GM21381 (cell line): ENCODE data around the gene HMCN2.
"Not testable (repeated sequence)": the region's sequence is repeated elsewhere in the genome, so short reads cannot be mapped to it uniquely, and the experiment has no call there.

ENCODE experiments used
- ATAC-seq: cut with Tn5 transposase; IDR thresholded peaks from one replicate; pipeline ENCODE4 v1.9.1; 2021; ENCODE audit warnings: mild to moderate bottlenecking, moderate library complexity; ENCODE audit not compliant: unreplicated experiment

HMCN2 gene

DNA sequence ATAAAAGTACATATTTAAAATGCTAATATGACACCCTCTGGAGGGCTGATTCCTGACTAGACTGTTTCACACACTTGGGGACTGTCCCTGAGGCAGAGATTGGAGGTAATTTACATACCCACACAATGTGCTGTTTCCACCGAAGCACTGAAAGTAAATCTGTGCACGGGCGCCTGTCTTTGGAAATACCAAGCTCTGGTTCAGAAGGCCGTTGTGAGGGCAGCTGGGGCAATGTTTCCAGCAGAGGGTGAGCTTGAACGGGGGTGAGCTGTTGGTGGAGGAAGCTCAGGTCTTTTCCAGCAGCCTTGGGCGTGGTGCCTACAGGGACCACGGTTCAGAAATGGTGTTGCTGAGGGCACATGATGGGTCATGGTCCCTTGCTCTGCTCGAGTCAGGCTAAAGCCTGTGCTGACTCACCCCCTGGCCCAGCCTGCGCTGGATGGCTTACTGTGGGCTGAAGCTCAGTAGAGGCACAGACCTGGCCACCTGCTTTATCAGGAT, 25.8 kb upstream of the HMCN2 start:
- ATAC-seq = no peak

DNA sequence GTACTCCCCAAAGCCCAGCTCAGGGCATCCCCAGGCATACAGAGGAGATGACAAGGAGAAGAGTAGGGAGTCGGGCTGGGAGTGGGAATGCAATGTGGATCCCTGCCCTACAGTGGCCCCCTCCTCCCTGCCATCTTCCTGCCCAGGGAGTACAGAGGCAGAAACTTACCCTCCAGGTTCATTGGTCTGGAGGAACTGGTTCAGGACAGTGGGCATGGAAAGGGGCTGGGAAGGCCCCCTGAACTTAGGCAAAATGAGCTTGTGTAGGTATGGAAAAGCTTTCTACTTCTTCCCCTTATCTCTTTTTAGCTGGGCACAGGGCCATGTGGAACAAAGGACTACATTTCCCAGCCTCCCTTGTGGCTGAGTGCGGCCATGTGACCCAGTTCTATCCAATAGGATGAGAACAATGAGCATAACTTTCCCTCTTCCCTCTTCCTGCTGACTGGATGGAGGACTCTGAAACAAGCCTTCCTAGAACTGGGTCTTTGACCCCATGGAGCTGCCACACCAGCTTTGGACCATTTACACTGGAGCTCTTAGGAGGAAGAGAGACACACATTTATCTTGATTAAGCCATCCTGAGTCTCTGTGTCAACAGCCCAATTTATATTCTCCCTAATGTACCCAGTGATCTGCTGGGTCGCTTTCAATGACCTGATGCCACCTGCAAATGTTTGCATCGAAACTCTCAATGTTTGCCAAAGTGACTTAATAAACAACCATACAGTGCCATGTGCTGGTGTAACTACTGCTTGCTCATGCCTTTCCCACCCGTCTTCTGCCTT, 25.0 kb upstream of the HMCN2 start:
- no peak for ATAC-seq

DNA sequence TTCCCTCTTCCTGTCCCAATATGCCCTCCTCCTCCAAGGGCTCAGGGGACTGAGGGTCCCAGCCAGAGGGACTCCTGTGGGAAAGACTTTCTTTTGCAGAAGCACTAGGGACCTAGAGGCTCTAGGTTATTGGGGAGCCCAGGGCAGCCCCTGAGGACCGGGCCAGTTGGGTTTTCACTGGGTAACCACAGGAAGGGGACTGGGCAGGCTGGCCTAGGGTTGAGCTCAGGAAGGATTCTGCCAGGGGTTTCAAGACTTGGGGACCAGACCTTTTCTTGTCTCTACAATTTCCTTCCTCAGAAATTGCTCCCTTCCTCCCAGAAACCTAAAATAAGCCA, 24.4 kb upstream of the HMCN2 start:
- no peak for ATAC-seq

DNA sequence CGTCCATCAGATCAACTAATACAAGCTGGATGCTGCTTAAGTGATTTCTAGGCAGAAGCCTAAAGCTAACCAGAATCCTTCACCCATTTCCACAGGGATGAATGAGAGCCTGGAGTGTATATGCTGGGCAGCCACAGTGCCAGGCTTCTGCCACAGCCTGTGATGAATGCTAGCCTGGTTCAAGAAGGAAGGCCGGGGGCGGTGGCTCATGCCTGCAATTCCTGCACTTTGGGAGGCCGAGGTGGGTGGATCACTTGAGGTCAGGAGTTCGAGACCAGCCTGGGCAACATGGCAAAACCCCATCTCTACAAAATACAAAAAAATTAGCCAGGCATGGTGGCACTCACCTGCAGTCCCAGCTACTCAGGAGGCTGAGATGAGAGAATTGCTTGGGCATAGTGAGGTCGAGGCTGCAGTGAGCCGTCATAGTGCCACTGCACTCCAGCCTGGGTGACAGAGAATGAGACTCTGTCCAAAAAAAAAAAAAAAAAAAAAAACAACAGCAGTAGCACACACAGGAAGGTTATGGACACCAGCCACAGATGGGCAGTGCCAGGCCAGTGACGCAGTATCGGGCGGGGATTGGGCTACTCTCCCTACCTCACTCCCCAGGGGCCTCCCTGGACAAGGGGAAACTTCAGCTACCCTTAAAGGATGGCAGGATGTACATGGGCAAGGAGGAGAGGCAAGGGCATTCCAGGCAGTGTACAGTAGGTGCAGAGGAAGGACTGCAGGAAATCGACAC, 23.1 kb upstream of the HMCN2 start:
- no peak for ATAC-seq

DNA sequence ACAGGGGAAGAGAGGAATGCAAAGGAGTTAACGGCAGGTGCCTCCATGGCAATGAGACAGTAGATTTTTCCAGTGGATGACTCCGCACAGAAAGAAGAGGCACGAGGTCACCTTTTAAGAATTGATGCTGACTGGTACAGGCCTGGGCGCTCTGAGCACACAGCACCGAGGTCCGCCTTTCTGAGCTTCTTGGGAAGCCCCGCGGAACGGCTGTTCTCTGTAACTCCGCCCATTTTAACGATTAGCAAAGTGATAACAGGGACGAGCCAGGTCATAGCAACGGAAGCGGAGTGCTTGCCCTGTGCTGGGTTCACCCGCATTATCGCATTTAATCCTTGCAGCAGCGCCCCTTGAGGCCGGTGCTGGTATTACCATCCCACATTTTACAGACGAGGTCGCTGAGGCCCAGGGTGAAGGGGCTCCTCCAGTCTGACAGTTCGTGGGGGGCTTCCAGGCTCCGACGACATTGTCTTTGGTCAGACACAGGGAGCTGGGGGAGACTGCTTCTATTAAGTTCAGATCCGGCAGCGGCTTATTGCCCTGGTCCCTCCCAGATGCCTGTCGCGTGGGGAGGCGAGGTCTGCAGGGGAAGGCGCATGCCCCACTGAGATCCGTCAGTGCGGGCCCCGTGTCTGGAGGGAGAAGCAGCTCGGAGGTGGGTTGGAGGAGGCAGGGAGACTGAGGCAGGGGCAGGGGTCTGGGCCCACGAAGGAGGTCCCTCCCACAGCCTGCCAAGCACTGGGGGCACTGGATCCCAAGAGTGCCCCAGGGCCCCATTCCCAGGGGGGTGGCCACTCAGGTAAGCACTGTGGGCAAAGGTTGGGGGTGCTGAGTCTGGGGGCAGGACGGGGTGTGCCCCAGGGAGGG, 22.3 kb upstream of the HMCN2 start:
- no peak for ATAC-seq

DNA sequence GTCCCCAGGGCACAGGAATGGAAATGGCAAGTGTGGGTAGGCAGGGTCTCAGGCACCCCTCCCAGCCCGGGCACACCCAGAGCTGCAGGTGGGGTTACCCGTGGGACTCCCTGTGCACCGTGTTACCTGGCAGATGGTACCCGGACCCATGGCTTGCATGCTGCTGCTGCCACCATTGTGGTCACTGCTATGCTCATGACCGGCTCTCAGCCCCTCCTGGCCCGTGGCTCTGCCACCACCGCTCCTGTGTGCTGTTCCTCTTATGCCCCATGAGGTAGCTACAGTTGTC, 21.7 kb upstream of the HMCN2 start:
- ATAC-seq = no peak

DNA sequence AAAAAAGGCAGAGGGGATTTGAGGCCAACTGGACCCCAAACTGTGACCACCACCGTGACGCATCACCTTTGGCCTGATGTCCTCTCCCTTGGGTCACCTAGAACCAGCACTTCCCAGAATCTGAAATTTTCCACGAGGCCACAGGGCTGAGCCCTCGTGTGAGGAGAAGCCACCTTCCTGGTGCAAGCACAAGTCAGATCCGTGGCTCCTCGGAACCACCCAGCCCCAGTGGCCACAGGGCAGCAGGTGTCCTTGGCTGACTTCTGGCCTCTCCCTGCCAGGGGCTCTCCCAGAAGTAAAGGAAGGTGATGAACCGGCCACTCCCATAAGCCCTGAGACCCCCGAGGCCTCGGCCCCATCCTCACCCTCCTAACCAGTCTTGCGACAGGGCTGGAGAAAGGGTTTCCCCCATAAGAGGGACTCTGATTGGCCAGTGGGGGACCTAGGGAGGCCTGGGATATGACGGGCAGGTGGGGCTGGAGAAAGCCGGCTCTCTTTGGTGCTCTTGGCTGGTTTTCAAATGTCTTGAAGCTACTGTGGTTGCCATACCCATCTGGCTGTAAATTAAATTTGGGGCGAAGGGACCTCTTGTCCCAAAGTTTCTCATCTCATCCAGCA, 20.9 kb upstream of the HMCN2 start:
- no peak for ATAC-seq

DNA sequence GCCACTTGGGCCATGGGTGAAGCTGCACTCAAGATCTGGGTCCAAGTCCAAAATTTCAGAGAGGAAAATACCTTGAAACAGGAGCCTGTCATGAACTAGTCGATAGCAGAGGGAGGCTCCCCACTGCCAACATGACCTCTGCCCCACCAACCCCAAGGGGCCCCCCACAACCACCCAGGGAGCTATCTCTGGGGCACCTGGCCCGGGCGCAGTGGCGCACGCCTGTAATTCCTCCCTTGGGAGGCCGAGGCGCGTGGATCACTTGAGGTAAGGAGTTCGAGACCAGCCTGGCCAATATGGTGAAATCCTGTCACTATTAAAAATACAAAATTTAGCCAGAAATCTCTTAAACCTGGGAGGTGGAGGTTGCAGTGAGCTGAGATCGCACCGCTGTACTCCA, 20.1 kb upstream of the HMCN2 start:
- no peak for ATAC-seq

DNA sequence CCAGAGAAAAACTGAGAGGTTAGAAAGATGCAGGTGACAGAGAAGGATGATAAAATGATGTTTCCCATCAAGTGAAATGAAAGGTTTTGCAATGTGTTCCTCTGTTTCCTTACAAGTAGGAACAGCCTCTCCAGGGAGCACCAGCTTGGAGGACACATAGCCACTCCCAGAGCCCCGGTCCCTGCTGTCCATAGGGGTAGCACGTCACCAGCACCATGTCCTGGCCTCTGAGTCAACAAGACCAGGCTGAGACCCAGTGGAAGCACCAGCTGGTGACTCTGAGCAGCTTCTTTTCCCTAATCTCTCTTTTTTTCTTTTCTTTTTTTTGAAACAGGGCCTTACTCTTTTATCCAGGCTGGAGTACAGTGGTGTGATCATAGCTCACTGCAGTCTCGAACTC, 19.4 kb upstream of the HMCN2 start:
- ATAC-seq = no peak

DNA sequence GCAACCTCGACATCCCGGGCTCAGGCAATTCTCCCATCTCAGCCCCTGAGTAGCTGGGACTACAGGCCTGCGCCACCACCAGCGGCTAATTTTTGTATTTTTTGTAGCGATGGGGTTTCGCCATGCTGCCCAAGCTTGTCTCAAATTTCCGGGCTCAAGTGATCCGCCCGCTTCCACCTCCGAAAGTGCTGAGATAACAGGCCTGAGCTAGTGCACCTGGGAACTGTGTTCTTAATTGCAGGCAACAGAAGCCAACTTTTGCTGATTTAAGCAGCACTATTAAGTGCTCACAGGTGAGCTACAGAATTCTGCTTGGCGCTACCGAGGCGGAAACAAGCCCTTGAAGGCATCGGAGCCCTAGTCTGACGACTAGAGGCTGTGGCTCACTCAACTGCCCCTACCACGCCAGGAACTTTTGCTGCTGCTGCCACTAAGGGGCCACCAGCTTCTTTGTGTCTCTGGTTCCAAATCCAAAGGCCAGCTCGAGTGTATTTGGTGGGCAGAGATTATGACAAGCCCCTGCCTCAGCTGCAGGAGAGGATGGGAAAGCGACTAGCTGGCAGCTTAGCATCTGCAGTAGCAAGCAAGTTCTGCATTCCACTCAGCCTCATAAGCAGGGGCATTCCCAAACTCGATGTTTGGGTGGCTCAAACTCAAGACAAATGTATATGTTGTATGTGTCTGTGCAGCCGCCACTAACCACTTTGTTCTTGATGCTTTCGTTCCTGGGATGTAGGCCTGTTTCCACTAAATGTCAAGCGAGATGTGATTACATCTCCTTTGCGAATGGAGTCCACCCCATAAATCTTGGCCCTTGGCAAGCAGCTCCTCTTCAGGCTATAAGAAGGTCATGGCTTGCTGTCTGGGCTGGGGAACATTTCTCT, 10.6 kb upstream of the HMCN2 start:
- no peak for ATAC-seq

DNA sequence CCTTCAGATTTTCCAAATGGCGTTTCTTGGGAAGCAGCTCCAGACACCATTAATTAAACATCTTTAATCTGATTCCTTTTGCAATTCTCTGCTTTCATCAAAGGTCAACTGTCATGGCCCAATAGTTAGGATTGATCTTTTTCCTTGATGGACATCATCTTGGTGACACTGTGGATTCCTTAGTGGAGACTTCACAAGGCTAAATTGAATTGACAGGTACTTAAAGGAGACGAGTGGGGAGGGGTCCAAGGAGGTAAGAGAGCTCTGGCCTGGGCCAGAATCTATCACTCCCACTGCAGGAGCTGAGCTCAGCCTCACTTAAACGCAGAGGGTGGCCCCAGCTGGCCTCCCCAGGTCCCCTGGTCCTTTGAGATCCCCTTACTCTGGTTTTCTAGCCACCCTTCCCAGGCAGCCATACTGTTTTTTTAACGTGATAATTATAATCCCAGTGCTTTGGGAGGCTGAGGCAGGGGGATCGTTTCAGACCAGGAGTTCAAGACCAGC, 9.9 kb upstream of the HMCN2 start:
- ATAC-seq = no peak

DNA sequence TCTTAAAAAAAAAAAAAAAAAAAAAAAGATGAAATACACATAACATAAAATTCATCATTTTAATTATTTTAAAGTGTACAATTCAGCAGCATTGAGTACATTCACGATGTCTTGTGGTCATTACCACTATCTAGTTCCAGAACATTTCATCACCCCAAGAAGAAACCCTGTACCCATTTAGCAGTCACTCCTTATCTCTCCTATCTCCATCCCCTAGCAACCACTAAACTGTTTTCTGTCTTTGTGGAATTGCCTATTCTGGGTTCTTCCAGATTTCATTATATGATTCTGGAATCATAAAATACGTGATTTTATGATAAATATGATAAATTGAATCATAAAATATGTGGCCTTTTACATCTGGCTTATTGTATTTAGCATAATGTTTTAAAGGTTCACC, 8.9 kb upstream of the HMCN2 start:
- ATAC-seq = no peak

DNA sequence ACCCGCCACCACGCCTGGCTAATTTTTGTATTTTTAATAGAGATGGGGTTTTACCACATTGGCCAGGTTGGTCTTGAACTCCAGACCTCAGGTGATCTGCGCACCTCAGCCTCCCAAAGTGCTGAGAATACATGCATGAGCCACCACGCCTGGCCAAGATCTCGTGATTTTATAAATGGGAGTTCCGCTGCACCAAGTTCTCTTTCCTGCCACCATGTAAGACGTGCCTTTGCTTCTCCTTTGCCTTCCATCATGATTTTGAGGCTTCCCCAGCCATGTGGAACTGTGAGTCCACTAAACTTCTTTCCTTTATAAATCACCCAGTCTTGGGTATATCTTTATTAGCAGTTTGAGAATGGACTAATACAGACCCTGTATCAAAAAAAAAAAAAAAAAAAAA, 7.4 kb upstream of the HMCN2 start:
- ATAC-seq = not testable (repeated sequence)

DNA sequence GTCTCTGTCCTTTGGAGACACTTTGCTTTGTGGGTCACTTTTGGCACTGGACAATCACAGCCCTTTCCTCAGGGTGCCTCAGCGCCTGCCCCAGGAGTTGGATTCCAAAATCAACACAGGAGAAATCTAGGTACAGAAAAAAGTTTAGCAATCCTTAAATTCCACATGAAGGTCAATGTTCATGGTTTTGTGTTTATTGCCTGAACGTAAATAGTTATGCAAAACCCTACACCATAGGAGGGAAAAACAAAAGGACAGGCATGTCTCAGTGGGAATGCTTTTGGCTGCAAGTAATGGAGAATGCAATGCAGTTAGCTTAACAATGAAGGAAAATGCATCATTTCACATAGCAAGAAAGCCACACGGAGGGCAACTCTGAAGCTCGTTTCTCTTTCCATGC, 6.5 kb upstream of the HMCN2 start:
- no peak for ATAC-seq

DNA sequence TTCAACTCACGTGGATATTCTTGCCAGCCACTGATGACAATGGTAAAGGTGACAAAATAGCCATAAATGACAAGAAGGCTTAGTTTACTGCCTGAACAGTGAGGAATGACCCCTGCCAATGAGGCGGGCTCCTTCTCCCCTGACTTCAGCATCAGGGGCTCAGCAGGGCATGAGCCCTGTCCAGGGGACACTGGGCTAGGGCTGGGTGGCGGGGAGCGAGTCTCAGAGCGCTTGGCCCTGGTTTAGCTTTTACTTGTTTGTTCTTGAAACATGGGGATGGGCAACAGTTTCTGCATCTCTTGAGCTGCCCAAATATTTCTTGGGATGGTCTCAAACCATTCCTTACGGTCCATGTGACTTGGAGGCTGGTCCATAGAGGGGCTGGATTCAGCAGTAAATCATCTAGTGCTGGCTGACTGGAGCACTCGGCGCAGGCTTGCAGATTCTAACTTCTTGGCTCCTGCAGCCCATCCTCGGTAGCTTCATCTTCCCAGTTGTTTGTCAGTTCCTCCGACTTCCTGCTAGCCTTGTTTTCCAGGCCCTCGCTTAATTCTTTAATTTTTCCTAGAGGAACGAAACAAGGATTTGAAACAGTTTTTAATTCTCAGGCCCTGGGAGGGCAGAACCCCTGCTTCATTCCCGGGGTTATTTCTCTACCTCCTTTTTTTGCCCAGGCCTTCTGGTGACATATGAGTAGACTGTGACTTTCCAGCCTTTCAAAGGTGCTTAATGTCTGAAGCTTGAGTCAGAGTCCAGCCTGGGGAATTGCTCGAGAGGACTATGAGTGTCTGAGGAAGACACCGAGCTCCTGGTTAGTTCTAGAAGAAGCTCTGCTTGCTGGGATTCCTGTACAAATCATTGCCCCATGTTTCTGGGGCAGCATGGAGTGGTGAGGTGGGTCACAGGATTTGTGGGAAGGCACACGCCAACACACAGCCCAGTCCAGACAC, 4.5 kb upstream of the HMCN2 start:
- ATAC-seq = no peak

DNA sequence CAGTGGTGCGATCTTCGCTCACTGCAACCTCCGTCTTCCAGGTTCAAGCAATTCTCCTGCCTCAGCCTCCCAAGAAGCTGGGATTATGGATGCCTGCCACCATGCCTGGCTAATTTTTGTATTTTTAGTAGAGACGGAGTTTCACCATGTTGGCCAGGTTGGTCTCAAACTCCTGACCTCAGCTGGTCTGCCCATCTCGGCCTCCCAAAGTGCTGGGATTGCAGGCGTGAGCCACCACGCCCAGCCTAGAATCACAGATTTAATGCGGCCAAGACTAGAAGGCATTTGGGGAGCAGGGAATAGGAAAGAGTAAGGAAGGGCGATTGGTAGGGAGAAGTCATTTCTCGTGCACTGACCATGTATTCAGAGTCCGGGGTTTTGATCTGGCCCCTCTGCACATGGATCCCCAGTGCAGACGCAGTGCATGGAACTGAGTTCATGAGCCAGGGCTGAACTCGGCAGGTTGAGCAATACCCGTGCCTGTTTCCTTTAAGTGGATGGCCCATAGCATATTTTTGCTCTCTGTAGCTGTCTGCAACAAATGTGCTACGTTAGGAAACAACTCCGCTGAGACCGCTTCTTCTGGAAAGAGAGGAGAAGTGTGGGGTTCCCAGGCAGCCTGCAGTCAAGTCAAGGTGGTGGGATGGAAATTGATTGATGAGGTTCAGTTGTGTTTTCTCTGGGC, 3.4 kb upstream of the HMCN2 start:
- no peak for ATAC-seq

DNA sequence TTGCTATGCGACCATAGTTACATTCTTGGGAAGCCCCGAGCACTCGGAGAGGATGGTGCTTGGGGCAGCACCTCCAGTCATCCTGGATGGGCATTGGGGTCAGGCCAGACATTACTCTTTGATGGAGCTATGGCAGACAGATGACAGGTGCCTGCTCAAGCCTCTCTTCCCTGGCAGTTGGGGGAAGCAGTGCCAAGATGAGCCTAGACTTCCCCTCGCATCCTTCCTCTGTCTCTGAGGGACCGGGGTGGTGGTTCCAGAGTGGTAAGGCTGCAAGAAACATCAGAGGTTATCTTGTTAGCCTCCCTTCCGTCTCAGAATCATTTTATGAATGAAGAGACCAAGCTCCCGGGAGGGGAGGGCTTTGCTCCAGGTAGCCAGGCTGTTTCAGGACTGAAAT, 2.8 kb upstream of the HMCN2 start:
- no peak for ATAC-seq

DNA sequence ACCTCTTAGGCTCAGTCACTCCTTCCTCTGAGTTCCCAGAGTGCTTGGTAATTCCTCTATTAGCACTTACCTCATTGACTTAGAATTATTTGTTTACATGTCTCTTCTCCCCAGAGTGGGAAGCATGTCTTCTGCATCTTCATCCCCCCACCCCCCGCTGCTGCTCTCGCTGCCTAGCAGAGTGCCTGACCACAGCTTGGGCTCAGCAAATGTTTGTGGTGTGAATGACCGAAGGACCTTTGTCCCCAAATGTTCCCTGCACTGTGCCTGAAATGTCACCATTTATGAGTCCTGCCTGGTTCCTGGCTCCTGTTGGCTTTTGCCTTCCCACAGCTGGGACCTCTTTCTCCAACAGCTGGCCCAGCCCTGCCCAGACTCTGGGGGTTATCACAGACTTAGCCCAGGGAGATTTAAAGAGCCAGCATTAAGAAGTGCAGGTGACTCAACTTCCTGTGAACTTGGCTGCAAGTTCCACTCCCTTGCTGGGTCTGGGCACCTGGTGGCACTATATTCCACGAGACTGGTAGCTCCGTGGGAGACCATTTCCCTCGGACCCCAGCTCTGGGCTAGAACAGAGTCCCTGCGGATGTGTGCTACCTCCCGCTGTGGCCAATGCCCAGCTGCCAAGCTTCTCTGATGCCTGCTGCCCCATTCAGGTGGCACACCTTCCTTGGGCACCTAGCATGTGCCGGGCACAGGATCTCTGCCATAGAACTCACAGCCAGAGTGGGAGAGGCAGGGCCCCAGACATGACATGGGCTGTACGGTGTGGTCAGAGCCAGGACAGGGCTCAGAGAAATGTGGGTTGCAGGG, 1.8 kb upstream of the HMCN2 start:
- no peak for ATAC-seq
